ENCODE data around the gene CEP57L1.

Gene CEP57L1

GRCh38 chr6:109165392-109165974 lies 70.2 kb downstream of the CEP57L1 start:
- in situ Hi-C loops (cut with MboI; ENCODE audit: low sequenced_read_pairs), result no loop called here

- in situ Hi-C loops (cut with MboI; ENCODE audit: low sequenced_read_pairs), result no loop called here
Observed at GRCh38 chr6:109166673-109167072, 71.4 kb downstream of the CEP57L1 start.

- in situ Hi-C loops (cut with MboI; ENCODE audit: low sequenced_read_pairs), result no loop called here
Observed at GRCh38 chr6:109167562-109167961, 72.3 kb downstream of the CEP57L1 start.

- in situ Hi-C loops (cut with MboI; ENCODE audit: low sequenced_read_pairs), result no loop called here
Observed at GRCh38 chr6:109170333-109170732, 75.0 kb downstream of the CEP57L1 start.

GRCh38 chr6:109172101-109172746 lies 76.9 kb downstream of the CEP57L1 start:
- in situ Hi-C loops (cut with MboI; ENCODE audit: low sequenced_read_pairs), result no loop called here

GRCh38 chr6:109174916-109175315 lies 79.6 kb downstream of the CEP57L1 start:
- in situ Hi-C loops (cut with MboI; ENCODE audit: low sequenced_read_pairs), result loop anchor here (25.0 kb wide), 1 partner anchor 862 kb away; no protein-coding TSS in a partner anchor

GRCh38 chr6:109178921-109179320 lies 83.6 kb downstream of the CEP57L1 start:
- in situ Hi-C loops (cut with MboI; ENCODE audit: low sequenced_read_pairs), result loop anchor here (25.0 kb wide), 1 partner anchor 858 kb away; no protein-coding TSS in a partner anchor

GRCh38 chr6:109179507-109179906 lies 84.2 kb downstream of the CEP57L1 start:
- in situ Hi-C loops (cut with MboI; ENCODE audit: low sequenced_read_pairs), result loop anchor here (25.0 kb wide), 1 partner anchor 858 kb away; no protein-coding TSS in a partner anchor

- in situ Hi-C loops (cut with MboI; ENCODE audit: low sequenced_read_pairs), result loop anchor here (10.0 to 25.0 kb wide), 2 partner anchors 202 to 855 kb away; partner anchors contain the start of gene CD164
Observed at GRCh38 chr6:109182578-109182977, 87.3 kb downstream of the CEP57L1 start.

GRCh38 chr6:109183109-109183650 lies 87.9 kb downstream of the CEP57L1 start:
- in situ Hi-C loops (cut with MboI; ENCODE audit: low sequenced_read_pairs), result loop anchor here (10.0 to 25.0 kb wide), 2 partner anchors 202 to 854 kb away; partner anchors contain the start of gene CD164

GRCh38 chr6:109184638-109185037 lies 89.3 kb downstream of the CEP57L1 start:
- in situ Hi-C loops (cut with MboI; ENCODE audit: low sequenced_read_pairs), result loop anchor here (10.0 to 25.0 kb wide), 2 partner anchors 200 to 853 kb away; partner anchors contain the start of gene CD164

- in situ Hi-C loops (cut with MboI; ENCODE audit: low sequenced_read_pairs), result loop anchor here (10.0 to 25.0 kb wide), 2 partner anchors 199 to 851 kb away; partner anchors contain the start of gene CD164
Observed at GRCh38 chr6:109186012-109186411, 90.7 kb downstream of the CEP57L1 start.

GRCh38 chr6:109187399-109188114 lies 92.2 kb downstream of the CEP57L1 start:
- in situ Hi-C loops (cut with MboI; ENCODE audit: low sequenced_read_pairs), result loop anchor here (10.0 to 25.0 kb wide), 2 partner anchors 197 to 850 kb away; partner anchors contain the start of gene CD164

GRCh38 chr6:109188115-109188411 lies 92.8 kb downstream of the CEP57L1 start:
- in situ Hi-C loops (cut with MboI; ENCODE audit: low sequenced_read_pairs), result loop anchor here (10.0 to 25.0 kb wide), 2 partner anchors 197 to 849 kb away; partner anchors contain the start of gene CD164

GRCh38 chr6:109191368-109191767 lies 96.1 kb downstream of the CEP57L1 start:
- in situ Hi-C loops (cut with MboI; ENCODE audit: low sequenced_read_pairs), result loop anchor here (25.0 kb wide), 1 partner anchor 846 kb away; no protein-coding TSS in a partner anchor

- in situ Hi-C loops (cut with MboI; ENCODE audit: low sequenced_read_pairs), result loop anchor here (25.0 kb wide), 1 partner anchor 844 kb away; no protein-coding TSS in a partner anchor
Observed at GRCh38 chr6:109192865-109193264, 97.6 kb downstream of the CEP57L1 start.

GRCh38 chr6:109194880-109195279 lies 99.6 kb downstream of the CEP57L1 start:
- in situ Hi-C loops (cut with MboI; ENCODE audit: low sequenced_read_pairs), result loop anchor here (25.0 kb wide), 1 partner anchor 842 kb away; no protein-coding TSS in a partner anchor

- in situ Hi-C loops (cut with MboI; ENCODE audit: low sequenced_read_pairs), result loop anchor here (25.0 kb wide), 1 partner anchor 840 kb away; no protein-coding TSS in a partner anchor
Observed at GRCh38 chr6:109197061-109197460, 101.8 kb downstream of the CEP57L1 start.

GRCh38 chr6:109202409-109203264 lies 107.3 kb downstream of the CEP57L1 start:
- in situ Hi-C loops (cut with MboI; ENCODE audit: low sequenced_read_pairs), result no loop called here

GRCh38 chr6:109204511-109204910 lies 109.2 kb downstream of the CEP57L1 start:
- in situ Hi-C loops (cut with MboI; ENCODE audit: low sequenced_read_pairs), result no loop called here

All from HL-60/S4 (cell line).